Midbrain (tissue), 1 donor: ENCODE data around the gene CYLD.

ENCODE experiments used
- DNase-seq: peaks from one replicate; lab custom pipeline; 2025; lab: John Stamatoyannopoulos, UW

Gene CYLD

GRCh38 chr16:50845296-50845695, 103.4 kb downstream of the CYLD start:
- DNase-seq, result no peak

GRCh38 chr16:50846511-50846910, 104.6 kb downstream of the CYLD start:
- DNase-seq, result no peak

GRCh38 chr16:50847166-50847565, 105.3 kb downstream of the CYLD start:
- DNase-seq, result no peak

GRCh38 chr16:50848755-50849514, 107.0 kb downstream of the CYLD start:
- DNase-seq, result no peak
